GM23248 (cell line): Measurements from ENCODE around the gene KRTAP4-1. TPM values are rescaled to one million over a fixed set of nuclear protein-coding genes. Genes with fewer than 3 reads are reported as not detected.

Experiments used
- DNase-seq: peaks from one replicate; pipeline ENCODE4 v3.0.0-alpha.2; 2015
- H2AFZ ChIP-seq: fragments of 200-600 bp; sonication (generic); 2 replicates; pipeline ENCODE4 v1.6.1; 2016; ENCODE audit warnings: antibody characterized with exemption
- H3F3A ChIP-seq: fragments of 200-600 bp; sonication (generic); 2 replicates; pipeline ENCODE4 v1.6.1; 2016; ENCODE audit warnings: mild to moderate bottlenecking, antibody characterized with exemption, mixed run types; ENCODE audit not compliant: insufficient read depth
- H3K27ac ChIP-seq: fragments of 200-600 bp; sonication (generic); 2 replicates; pipeline ENCODE4 v1.5.1; 2016; ENCODE audit warnings: mild to moderate bottlenecking
- H3K27me3 ChIP-seq: fragments of 200-600 bp; sonication (generic); replicated peaks from 2 replicates; pipeline ENCODE4 v1.6.1; 2016; ENCODE audit warnings: mild to moderate bottlenecking; ENCODE audit not compliant: insufficient read depth
- H3K36me3 ChIP-seq: fragments of 200-600 bp; sonication (generic); 2 replicates; pipeline ENCODE4 v1.6.1; 2016; ENCODE audit warnings: low read depth, mild to moderate bottlenecking
- H3K4me1 ChIP-seq: fragments of 200-600 bp; sonication (generic); 2 replicates; pipeline ENCODE4 v1.6.1; 2016; ENCODE audit warnings: mild to moderate bottlenecking; ENCODE audit not compliant: insufficient read depth
- H3K4me2 ChIP-seq: fragments of 200-600 bp; sonication (generic); one replicate; pipeline ENCODE4 v1.6.1; 2016; ENCODE audit warnings: mild to moderate bottlenecking; ENCODE audit not compliant: unreplicated experiment
- H3K4me3 ChIP-seq: fragments of 200-600 bp; sonication (generic); 2 replicates; pipeline ENCODE4 v1.5.1; 2016; ENCODE audit warnings: mild to moderate bottlenecking
- H3K79me2 ChIP-seq: fragments of 200-600 bp; sonication (generic); 2 replicates; pipeline ENCODE4 v1.6.1; 2016; ENCODE audit warnings: mild to moderate bottlenecking; ENCODE audit not compliant: insufficient read depth
- H3K9ac ChIP-seq: fragments of 200-600 bp; sonication (generic); 2 replicates; pipeline ENCODE4 v1.6.1; 2016; ENCODE audit warnings: mild to moderate bottlenecking
- H3K9me2 ChIP-seq: fragments of 200-600 bp; sonication (generic); 2 replicates; pipeline ENCODE4 v1.6.1; 2016; ENCODE audit warnings: mixed run types, mild to moderate bottlenecking, moderate library complexity; ENCODE audit not compliant: insufficient read depth
- H3K9me3 ChIP-seq: fragments of 200-600 bp; sonication (generic); one replicate; pipeline ENCODE4 v1.6.1; 2017; ENCODE audit warnings: low read depth
- H4K20me1 ChIP-seq: fragments of 200-600 bp; sonication (generic); 2 replicates; pipeline ENCODE4 v1.6.0; 2016; ENCODE audit not compliant: insufficient read depth
- EZH2 ChIP-seq: fragments of 200-600 bp; sonication (generic); IDR thresholded peaks from 2 replicates; pipeline ENCODE4 v1.6.1; 2018; ENCODE audit warnings: antibody characterized with exemption, mild to moderate bottlenecking; ENCODE audit not compliant: insufficient read depth, poor library complexity, severe bottlenecking
- EZH2phosphoT487 ChIP-seq: fragments of 200-600 bp; sonication (generic); IDR thresholded peaks from 2 replicates; pipeline ENCODE4 v1.6.1; 2018; ENCODE audit warnings: antibody characterized with exemption, moderate library complexity, mild to moderate bottlenecking, low read depth; ENCODE audit not compliant: insufficient read depth
- WGBS, 2 experiments: methylation state at CpG; one replicate each; pipeline ENCODE4 v1.1.6; 2015 to 2017; ENCODE audit warnings: low lambda C conversion rate in 2 of 2, low coverage in 1 of 2; ENCODE audit errors: missing lambda C conversion rate in 2 of 2; 5-methylcytosine and 5-hydroxymethylcytosine counted together
- in situ Hi-C: fragments of 300-500 bp; cut with MboI; formaldehyde crosslinking; loops from 2 replicates; pipeline ENCODE4 v1.15.0; 2020
- polyA plus RNA-seq: library from polyadenylated mRNA; unstranded; fragments of >200 nt; fragmentation: Nextera tagmentation; extraction: Ambion mirVana; gene quantifications from 2 replicates; pipeline ENCODE4 v1.2.1, GENCODE V29; 2016
- total RNA-seq: library from RNA; depleted of rRNA; stranded (reverse); fragments of >200 nt; shearing (Covaris generic); gene quantifications from 2 replicates; pipeline ENCODE4 v1.2.3, GENCODE V29; 2014

Gene KRTAP4-1
- total and polyA plus RNA-seq, 2 experiments from 2014 or later, result not detected

- peak within 1 kb of the TSS; percentile 73 for H3K9ac ChIP-seq
- H3K9me2 ChIP-seq, result no peaks in the 10 kb centered on the region
- H3K79me2 ChIP-seq, result no peaks in the 10 kb centered on the region
- no peak for DNase-seq
- peak within 1 kb of the TSS; percentile 65 for H2AFZ ChIP-seq
- peaks cover 26% of the 10 kb centered on the region for H3F3A ChIP-seq
- peak within 1 kb of the TSS; percentile 21 for H3K4me2 ChIP-seq
- no peaks in the 10 kb centered on the region for H3K36me3 ChIP-seq
- WGBS, 2 experiments, result 98 to 100% methylated on average over 7 of the region's 7 CpGs
- in situ Hi-C loops, result no loop called here
- no peak for TF ChIP-seq EZH2phosphoT487
- TF ChIP-seq EZH2, result no peak
- peak within 1 kb of the TSS; percentile 96 for H3K27ac ChIP-seq
- H3K27me3 ChIP-seq, result no peaks in the 10 kb centered on the region
- no peaks in the 10 kb centered on the region for H4K20me1 ChIP-seq
- peaks cover 18% of the 10 kb centered on the region for H3K4me1 ChIP-seq
- 0 out of 2 replicates have a peak within 1 kb of the TSS, but pooled peaks have one; percentile 13 for H3K4me3 ChIP-seq
- no peaks in the 10 kb centered on the region for H3K9me3 ChIP-seq
Observed at GRCh38 chr17:41177727-41178271, 6.9 kb downstream of the KRTAP4-1 start, which contains the start of gene KRTAP4-2. Gene KRTAP4-2 (minus strand): TSS chr17:41178221. CDS start chr17:41178164, 57 bp downstream.

- no peak for TF ChIP-seq EZH2
- TF ChIP-seq EZH2phosphoT487, result no peak
- Histone ChIP-seq H3K4me1 (peaks cover 19% of the 10 kb centered on the region), H4K20me1 (no peaks in the 10 kb centered on the region), H3K27me3 (no peaks in the 10 kb centered on the region), H3K27ac (no peak overlapping the region), H3K4me3 (no peak overlapping the region), H3F3A (peaks cover 26% of the 10 kb centered on the region), H3K79me2 (no peaks in the 10 kb centered on the region), H3K4me2 (no peak overlapping the region), H3K9me2 (no peaks in the 10 kb centered on the region), H3K9me3 (no peaks in the 10 kb centered on the region), H2AFZ (no peak overlapping the region), H3K9ac (no peak overlapping the region), H3K36me3 (no peaks in the 10 kb centered on the region)
- in situ Hi-C loops, result no loop called here
- no peak for DNase-seq
- WGBS, 2 experiments, result 82 to 84% methylated on average over 3 of the region's 3 CpGs
Observed at GRCh38 chr17:41176744-41177387, 7.8 kb downstream of the KRTAP4-1 start.

GRCh38 chr17:41171886-41172285, 12.8 kb downstream of the KRTAP4-1 start:
- Histone ChIP-seq H3K27ac (no peak overlapping the region), H3K4me2 (no peak overlapping the region), H3K9me2 (no peaks in the 10 kb centered on the region), H3K4me3 (no peak overlapping the region), H4K20me1 (no peaks in the 10 kb centered on the region), H2AFZ (no peak overlapping the region), H3K79me2 (no peaks in the 10 kb centered on the region), H3K4me1 (peaks cover 3% of the 10 kb centered on the region; the same call in 1 of the 2 replicates), H3K9ac (no peak overlapping the region), H3K27me3 (no peaks in the 10 kb centered on the region), H3K9me3 (no peaks in the 10 kb centered on the region), H3K36me3 (no peaks in the 10 kb centered on the region), H3F3A (no peaks in the 10 kb centered on the region)
- TF ChIP-seq EZH2, result no peak
- no peak for TF ChIP-seq EZH2phosphoT487
- WGBS, 2 experiments, result 61 to 69% methylated on average over 2 of the region's 2 CpGs
- in situ Hi-C loops, result no loop called here
- DNase-seq, result peak; percentile 65

GRCh38 chr17:41168121-41168520, 16.6 kb downstream of the KRTAP4-1 start, which contains the start of gene KRTAP4-3:
Gene KRTAP4-3 (minus strand): TSS chr17:41168221. CDS start chr17:41168172, 49 bp downstream.
- Histone ChIP-seq H3K4me1 (peaks cover 3% of the 10 kb centered on the region; the same call in 1 of the 2 replicates), H3K9ac (no peak within 1 kb of the TSS), H3K4me2 (no peak within 1 kb of the TSS), H3K9me3 (no peaks in the 10 kb centered on the region), H3K9me2 (no peaks in the 10 kb centered on the region), H3K79me2 (no peaks in the 10 kb centered on the region), H3K4me3 (no peak within 1 kb of the TSS), H3K36me3 (no peaks in the 10 kb centered on the region), H3K27ac (no peak within 1 kb of the TSS), H2AFZ (no peak within 1 kb of the TSS), H3F3A (no peaks in the 10 kb centered on the region), H4K20me1 (no peaks in the 10 kb centered on the region), H3K27me3 (no peaks in the 10 kb centered on the region)
- 58 to 67% methylated on average over 1 of the region's 1 CpG for WGBS, 2 experiments
- no peak for DNase-seq
- no peak for TF ChIP-seq EZH2phosphoT487
- TF ChIP-seq EZH2, result no peak
- in situ Hi-C loops, result no loop called here
